Chondrocyte (in vitro differentiated cells): ENCODE data around the gene ZIM2. TPM values are rescaled to one million over a fixed set of nuclear protein-coding genes. Genes with fewer than 3 reads are reported as not detected.

ENCODE experiments used
- DNase-seq: peaks from one replicate; pipeline ENCODE4 v3.0.0; 2021; ENCODE audit warnings: mixed read lengths, low spot score
- H3K27ac Mint-ChIP-seq: one replicate; pipeline ENCODE4 v1.8.0; 2021; ENCODE audit warnings: mild to moderate bottlenecking, moderate library complexity, mixed read lengths; ENCODE audit not compliant: unreplicated experiment
- H3K27me3 Mint-ChIP-seq: 2 replicates; pipeline ENCODE4 v1.8.0; 2021; ENCODE audit warnings: low read depth, mixed read lengths
- H3K36me3 Mint-ChIP-seq: 2 replicates; pipeline ENCODE4 v1.8.0; 2021; ENCODE audit warnings: low read depth, mixed read lengths
- H3K4me1 Mint-ChIP-seq: 2 replicates; pipeline ENCODE4 v1.8.0; 2021; ENCODE audit warnings: low read depth, mild to moderate bottlenecking, mixed read lengths
- H3K4me3 Mint-ChIP-seq: one replicate; pipeline ENCODE4 v1.8.0; 2021; ENCODE audit warnings: mild to moderate bottlenecking, moderate library complexity, mixed read lengths; ENCODE audit not compliant: unreplicated experiment
- H3K9me3 Mint-ChIP-seq: 2 replicates; pipeline ENCODE4 v1.8.0; 2021; ENCODE audit warnings: low read depth, mixed read lengths
- CTCF ChIP-seq: fragments of 200-600 bp; sonication (generic); IDR thresholded peaks from 2 replicates; pipeline ENCODE4 v1.5.0; 2021; ENCODE audit warnings: antibody characterized with exemption, mild to moderate bottlenecking, moderate library complexity
- total RNA-seq: library from RNA; stranded (reverse); gene quantifications from 3 replicates; pipeline ENCODE4 v1.2.1, GENCODE V29; 2021

Gene ZIM2
- total RNA-seq, 1 donor from 2014 or later, result not detected

DNA sequence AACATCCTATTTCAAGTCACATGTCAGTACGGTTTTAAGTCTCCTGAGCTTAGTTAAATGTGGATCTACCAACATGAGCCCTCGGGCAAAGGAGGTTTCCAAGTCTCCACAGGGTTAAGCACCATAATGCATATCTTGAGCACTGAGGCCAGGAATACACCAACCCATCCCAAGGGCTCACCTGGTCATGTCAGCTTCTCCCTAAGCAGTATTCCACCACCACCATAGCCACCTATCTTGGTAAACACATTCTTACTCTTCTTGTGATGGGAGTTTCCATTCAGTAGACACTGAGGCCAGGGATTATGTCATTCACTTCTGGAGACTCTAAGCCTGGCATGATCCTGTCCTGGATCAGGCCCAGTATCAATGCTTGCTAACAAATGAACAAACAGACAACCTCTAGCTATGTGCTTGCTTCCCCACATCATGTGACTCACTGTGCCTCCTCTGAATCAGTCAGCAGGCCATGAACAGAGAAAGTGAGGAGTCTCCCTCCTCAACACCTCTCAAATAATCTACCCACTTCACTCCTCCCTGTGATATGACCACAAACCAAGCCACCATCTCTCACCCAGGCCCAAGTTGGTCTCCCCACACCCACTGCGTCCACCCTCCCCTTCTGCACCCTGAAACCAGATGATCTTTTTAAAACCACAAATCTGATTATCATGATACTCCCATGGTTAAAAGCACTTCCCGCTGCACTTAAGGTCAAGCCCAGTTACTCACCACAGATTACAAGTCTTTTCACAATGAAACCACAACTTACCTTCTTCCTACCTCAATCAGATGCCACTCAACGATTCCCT is 5.8 kb downstream of the ZIM2 start:
- H3K4me1 Mint-ChIP-seq, result no peaks in the 10 kb centered on the region
- H3K27ac Mint-ChIP-seq, result no peak overlapping the region
- TF ChIP-seq CTCF, result no peak
- DNase-seq, result no peak
- H3K36me3 Mint-ChIP-seq, result peaks cover 1% of the 10 kb centered on the region
- no peak overlapping the region for H3K4me3 Mint-ChIP-seq
- H3K9me3 Mint-ChIP-seq, result peaks cover 62% of the 10 kb centered on the region
- H3K27me3 Mint-ChIP-seq, result no peaks in the 10 kb centered on the region

GRCh38 chr19:56832352-56832928 is 8.1 kb downstream of the ZIM2 start:
- no peak for TF ChIP-seq CTCF
- Mint-ChIP-seq H3K4me1 (no peaks in the 10 kb centered on the region), H3K4me3 (no peak overlapping the region)

GRCh38 chr19:56831255-56831654 is 9.3 kb downstream of the ZIM2 start:
- Mint-ChIP-seq H3K4me1 (no peaks in the 10 kb centered on the region), H3K27ac (no peak overlapping the region), H3K9me3 (peaks cover 77% of the 10 kb centered on the region), H3K36me3 (peaks cover 1% of the 10 kb centered on the region), H3K4me3 (no peak overlapping the region), H3K27me3 (no peaks in the 10 kb centered on the region)
- DNase-seq, result no peak
- no peak for TF ChIP-seq CTCF

More at GRCh38 chr19:56832352-56832928, 8.1 kb downstream of the ZIM2 start:
- no peak overlapping the region for H3K27ac Mint-ChIP-seq
- no peaks in the 10 kb centered on the region for H3K27me3 Mint-ChIP-seq
- no peak for DNase-seq
- H3K9me3 Mint-ChIP-seq, result peaks cover 73% of the 10 kb centered on the region
- peaks cover 1% of the 10 kb centered on the region for H3K36me3 Mint-ChIP-seq

DNA sequence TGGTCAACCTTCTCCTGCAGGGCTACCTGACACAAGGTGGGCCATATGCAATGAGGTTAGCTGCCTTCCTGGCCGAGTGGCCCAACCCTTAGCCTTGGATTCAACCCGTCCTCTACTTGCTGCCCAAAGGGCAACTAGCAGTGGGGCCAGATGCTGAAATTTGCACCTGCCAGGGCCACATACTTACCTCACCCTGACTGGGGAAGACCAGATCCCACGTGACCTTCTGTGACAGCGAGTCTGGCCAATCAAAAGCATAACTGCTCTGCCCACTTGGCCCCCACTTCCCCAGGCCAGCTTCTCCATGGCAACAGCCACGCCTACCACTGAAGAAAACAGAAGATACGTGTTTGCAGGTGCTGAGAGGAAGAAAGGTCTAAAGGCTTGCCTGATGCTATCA is 10.9 kb downstream of the ZIM2 start:
- Mint-ChIP-seq H3K4me3 (no peak overlapping the region), H3K27me3 (no peaks in the 10 kb centered on the region), H3K36me3 (no peaks in the 10 kb centered on the region), H3K9me3 (peaks cover 78% of the 10 kb centered on the region), H3K4me1 (no peaks in the 10 kb centered on the region), H3K27ac (no peak overlapping the region)
- no peak for DNase-seq
- no peak for TF ChIP-seq CTCF

- TF ChIP-seq CTCF, result no peak
- H3K27me3 Mint-ChIP-seq, result no peaks in the 10 kb centered on the region
- no peak overlapping the region for H3K27ac Mint-ChIP-seq
- no peaks in the 10 kb centered on the region for H3K36me3 Mint-ChIP-seq
- H3K4me1 Mint-ChIP-seq, result no peaks in the 10 kb centered on the region
- no peak overlapping the region for H3K4me3 Mint-ChIP-seq
- H3K9me3 Mint-ChIP-seq, result peaks cover 79% of the 10 kb centered on the region
- no peak for DNase-seq
These were observed 12.8 kb downstream of the ZIM2 start for GRCh38 chr19:56827708-56828107.
